RWPE2 (cell line): Measurements from ENCODE around the gene ADAMTS16.

Experiments used
- ATAC-seq: fragments of 200-7000 bp; cut with Tn5 transposase; 3 replicates; pipeline ENCODE4 v1.9.1; 2021; ENCODE audit warnings: low read depth
- DNase-seq: peaks from one replicate; pipeline ENCODE4 v3.0.0-alpha.2; 2020; ENCODE audit warnings: low spot score
- H3K27ac ChIP-seq: fragments of 450-650 bp; 2 replicates; pipeline ENCODE4 v1.5.1; 2017; ENCODE audit warnings: mild to moderate bottlenecking; ENCODE audit not compliant: poor library complexity, severe bottlenecking
- H3K27me3 ChIP-seq: fragments of 250-450 bp; sonication (Bioruptor Pico); 2 replicates; pipeline ENCODE4 v1.5.1; 2021; ENCODE audit warnings: mild to moderate bottlenecking, moderate library complexity; ENCODE audit not compliant: insufficient read depth, poor library complexity, severe bottlenecking
- H3K36me3 ChIP-seq: fragments of 250-450 bp; sonication (Bioruptor Pico); 2 replicates; pipeline ENCODE4 v1.5.1; 2020; ENCODE audit warnings: low read depth, mild to moderate bottlenecking, moderate library complexity
- H3K4me1 ChIP-seq: fragments of 250-450 bp; sonication (Bioruptor Pico); 2 replicates; pipeline ENCODE4 v1.5.1; 2021; ENCODE audit warnings: mild to moderate bottlenecking, moderate library complexity; ENCODE audit not compliant: insufficient read depth, poor library complexity, severe bottlenecking
- H3K4me3 ChIP-seq: fragments of 250-450 bp; sonication (Bioruptor Pico); 2 replicates; pipeline ENCODE4 v1.5.1; 2021; ENCODE audit warnings: mild to moderate bottlenecking, moderate library complexity; ENCODE audit not compliant: severe bottlenecking
- H3K9me3 ChIP-seq: fragments of 250-450 bp; sonication (Bioruptor Pico); 2 replicates; pipeline ENCODE4 v1.5.1; 2021; ENCODE audit warnings: mild to moderate bottlenecking, moderate library complexity; ENCODE audit not compliant: severe bottlenecking
- CTCF ChIP-seq: fragments of 450-650 bp; IDR thresholded peaks from one replicate; pipeline ENCODE4 v1.5.1; 2017; ENCODE audit warnings: mild to moderate bottlenecking, moderate library complexity; ENCODE audit not compliant: poor library complexity, severe bottlenecking

The ADAMTS16 gene

GRCh38 chr5:5308319-5308718 lies 168.2 kb downstream of the ADAMTS16 start:
- ATAC-seq: no peak
- no peak for DNase-seq
- H3K27me3 ChIP-seq: no peaks in the 10 kb centered on the region
- H3K36me3 ChIP-seq: no peaks in the 10 kb centered on the region
- H3K4me3 ChIP-seq: no peak overlapping the region
- peaks cover 8% of the 10 kb centered on the region for H3K4me1 ChIP-seq
- H3K27ac ChIP-seq: no peak overlapping the region
- no peaks in the 10 kb centered on the region for H3K9me3 ChIP-seq
- TF ChIP-seq CTCF: no peak

GRCh38 chr5:5309645-5310044 lies 169.5 kb downstream of the ADAMTS16 start:
- DNase-seq (no peak), ATAC-seq (no peak)
- Histone ChIP-seq H3K27me3 (no peaks in the 10 kb centered on the region), H3K9me3 (no peaks in the 10 kb centered on the region), H3K4me1 (peaks cover 8% of the 10 kb centered on the region), H3K27ac (no peak overlapping the region), H3K36me3 (no peaks in the 10 kb centered on the region), H3K4me3 (no peak overlapping the region)
- TF ChIP-seq CTCF: no peak

- Histone ChIP-seq H3K27ac (no peak overlapping the region), H3K4me3 (no peak overlapping the region), H3K36me3 (no peaks in the 10 kb centered on the region), H3K27me3 (no peaks in the 10 kb centered on the region), H3K4me1 (no peaks in the 10 kb centered on the region), H3K9me3 (no peaks in the 10 kb centered on the region)
- DNase-seq (no peak), ATAC-seq (no peak)
- TF ChIP-seq CTCF: no peak
Observed at GRCh38 chr5:5313101-5313635, 173.0 kb downstream of the ADAMTS16 start.

GRCh38 chr5:5314166-5314565 lies 174.0 kb downstream of the ADAMTS16 start:
- ATAC-seq (no peak), DNase-seq (no peak)
- no peaks in the 10 kb centered on the region for H3K9me3 ChIP-seq
- no peak for TF ChIP-seq CTCF
- no peaks in the 10 kb centered on the region for H3K4me1 ChIP-seq
- H3K36me3 ChIP-seq: no peaks in the 10 kb centered on the region
- H3K27me3 ChIP-seq: no peaks in the 10 kb centered on the region
- no peak overlapping the region for H3K27ac ChIP-seq
- no peak overlapping the region for H3K4me3 ChIP-seq

GRCh38 chr5:5314626-5315025 lies 174.5 kb downstream of the ADAMTS16 start:
- H3K4me1 ChIP-seq: no peaks in the 10 kb centered on the region
- H3K27ac ChIP-seq: no peak overlapping the region
- no peaks in the 10 kb centered on the region for H3K9me3 ChIP-seq
- DNase-seq (no peak), ATAC-seq (no peak)
- no peak for TF ChIP-seq CTCF
- no peak overlapping the region for H3K4me3 ChIP-seq
- H3K36me3 ChIP-seq: no peaks in the 10 kb centered on the region
- H3K27me3 ChIP-seq: no peaks in the 10 kb centered on the region
